DOHH2 (cell line): ENCODE measurements around the gene NCOR2.

Source experiments
- EZH2phosphoT487 ChIP-seq: fragments of 200-600 bp; sonication (generic); IDR thresholded peaks from 2 replicates; pipeline ENCODE4 v1.6.1; 2017; ENCODE audit warnings: borderline replicate concordance, mild to moderate bottlenecking, antibody characterized with exemption, low read length, moderate library complexity, mixed read lengths
- TF ChIP-seq, protein P1 (sequence below): fragments of 200-600 bp; sonication (generic); IDR thresholded peaks from one replicate; pipeline ENCODE4 v1.5.1; 2014; ENCODE audit warnings: antibody characterized with exemption, mild to moderate bottlenecking, low read depth, low read length; ENCODE audit not compliant: poor library complexity, severe bottlenecking

DNA sequence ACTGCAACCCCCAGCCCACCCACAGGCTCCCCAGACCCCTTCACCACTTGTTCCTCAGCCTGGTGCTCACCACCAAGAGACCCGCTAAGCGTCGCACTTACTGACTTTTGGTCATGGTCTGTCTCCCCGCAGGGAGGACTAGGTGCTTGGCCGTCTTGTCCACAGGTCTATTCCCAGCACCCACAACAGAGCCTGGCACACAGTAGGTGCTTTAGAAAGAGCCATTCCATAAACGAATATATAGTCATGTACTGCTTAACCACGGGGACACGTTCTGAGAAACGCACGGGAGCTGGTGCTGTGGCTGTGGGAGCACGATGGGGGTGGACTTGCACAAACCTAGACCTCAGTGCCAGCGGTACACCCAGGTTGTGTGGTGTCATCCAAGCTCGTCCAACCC lies 34.0 kb downstream of the NCOR2 start:
- TF ChIP-seq, protein P1, sequence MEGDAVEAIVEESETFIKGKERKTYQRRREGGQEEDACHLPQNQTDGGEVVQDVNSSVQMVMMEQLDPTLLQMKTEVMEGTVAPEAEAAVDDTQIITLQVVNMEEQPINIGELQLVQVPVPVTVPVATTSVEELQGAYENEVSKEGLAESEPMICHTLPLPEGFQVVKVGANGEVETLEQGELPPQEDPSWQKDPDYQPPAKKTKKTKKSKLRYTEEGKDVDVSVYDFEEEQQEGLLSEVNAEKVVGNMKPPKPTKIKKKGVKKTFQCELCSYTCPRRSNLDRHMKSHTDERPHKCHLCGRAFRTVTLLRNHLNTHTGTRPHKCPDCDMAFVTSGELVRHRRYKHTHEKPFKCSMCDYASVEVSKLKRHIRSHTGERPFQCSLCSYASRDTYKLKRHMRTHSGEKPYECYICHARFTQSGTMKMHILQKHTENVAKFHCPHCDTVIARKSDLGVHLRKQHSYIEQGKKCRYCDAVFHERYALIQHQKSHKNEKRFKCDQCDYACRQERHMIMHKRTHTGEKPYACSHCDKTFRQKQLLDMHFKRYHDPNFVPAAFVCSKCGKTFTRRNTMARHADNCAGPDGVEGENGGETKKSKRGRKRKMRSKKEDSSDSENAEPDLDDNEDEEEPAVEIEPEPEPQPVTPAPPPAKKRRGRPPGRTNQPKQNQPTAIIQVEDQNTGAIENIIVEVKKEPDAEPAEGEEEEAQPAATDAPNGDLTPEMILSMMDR = no peak
- no peak for TF ChIP-seq EZH2phosphoT487
